PC-3 (cell line): Measurements from ENCODE around the gene TP53RK. TPM values are rescaled to one million over a fixed set of nuclear protein-coding genes. Genes with fewer than 3 reads are reported as not detected.

Experiments
- ATAC-seq: fragments of 200-7000 bp; cut with Tn5 transposase; 2 replicates; pipeline ENCODE4 v1.9.1; 2020; ENCODE audit warnings: mild to moderate bottlenecking, moderate library complexity
- BruUV-seq: library from RNA; stranded (reverse); fragments of 400-500 nt; replicated peaks from 2 replicates; lab custom pipeline; 2021; lab: Mats Ljungman, UMichigan
- CTCF ChIA-PET: fragments of 300-600 bp; sonication (Branson Sonifier 250); formaldehyde crosslinking; loops from one replicate; lab custom pipeline; 2022; ENCODE audit warnings: antibody characterized with exemption; lab: Charles Lee
- POLR2A ChIA-PET: fragments of 300-600 bp; sonication (Branson Sonifier 250); formaldehyde crosslinking; loops from one replicate; lab custom pipeline; 2022; ENCODE audit warnings: antibody characterized with exemption; ENCODE audit not compliant: unreplicated experiment; lab: Charles Lee
- DNase-seq: peaks from one replicate; pipeline ENCODE4 v3.0.0-alpha.2; 2015
- H2AFZ ChIP-seq: fragments of 300-600 bp; sonication (generic); 2 replicates; pipeline ENCODE4 v1.6.0; 2016; ENCODE audit warnings: antibody characterized with exemption, low read length
- H3F3A ChIP-seq: fragments of 300-600 bp; sonication (generic); one replicate; pipeline ENCODE4 v1.6.0; 2017; ENCODE audit warnings: antibody characterized with exemption, low read length, control low read depth, mild to moderate bottlenecking; ENCODE audit not compliant: unreplicated experiment
- H3K27ac ChIP-seq: fragments of 300-600 bp; sonication (generic); 2 replicates; pipeline ENCODE4 v1.5.1; 2016; ENCODE audit warnings: mild to moderate bottlenecking, low read length
- H3K27me3 ChIP-seq: fragments of 300-600 bp; sonication (generic); 2 replicates; pipeline ENCODE4 v1.6.1; 2016; ENCODE audit warnings: low read length, mixed read lengths
- H3K36me3 ChIP-seq: fragments of 300-600 bp; sonication (generic); 2 replicates; pipeline ENCODE4 v1.6.1; 2016; ENCODE audit warnings: low read depth, mixed run types, low read length, mixed read lengths
- H3K4me1 ChIP-seq: fragments of 300-600 bp; sonication (generic); 2 replicates; pipeline ENCODE4 v1.5.1; 2016; ENCODE audit warnings: low read length; ENCODE audit not compliant: insufficient read depth
- H3K4me2 ChIP-seq: fragments of 300-600 bp; sonication (generic); 2 replicates; pipeline ENCODE4 v1.6.0; 2016; ENCODE audit warnings: low read length
- H3K4me3 ChIP-seq: fragments of 300-600 bp; sonication (generic); 2 replicates; pipeline ENCODE4 v1.5.1; 2016; ENCODE audit warnings: mild to moderate bottlenecking, low read length, mixed read lengths
- H3K79me2 ChIP-seq: fragments of 300-600 bp; sonication (generic); 2 replicates; pipeline ENCODE4 v1.6.1; 2017; ENCODE audit warnings: low read length, mixed read lengths
- H3K9ac ChIP-seq: fragments of 300-600 bp; sonication (generic); 2 replicates; pipeline ENCODE4 v1.6.0; 2016; ENCODE audit warnings: mild to moderate bottlenecking, low read length
- H3K9me2 ChIP-seq: fragments of 300-600 bp; sonication (generic); replicated peaks from 2 replicates; pipeline ENCODE4 v1.6.1; 2016; ENCODE audit warnings: mixed run types, low read length, mixed read lengths
- H3K9me3 ChIP-seq: fragments of 300-600 bp; sonication (generic); 2 replicates; pipeline ENCODE4 v1.6.1; 2016; ENCODE audit warnings: low read length, mixed read lengths
- H4K20me1 ChIP-seq: fragments of 300-600 bp; sonication (generic); 2 replicates; pipeline ENCODE4 v1.6.1; 2016; ENCODE audit warnings: low read length, mixed read lengths
- CTCF ChIP-seq: fragments of 300-600 bp; sonication (generic); conservative IDR thresholded peaks from 2 replicates; pipeline ENCODE4 v1.5.1; 2017; ENCODE audit warnings: antibody characterized with exemption, low read depth, mild to moderate bottlenecking, low read length
- EZH2 ChIP-seq: fragments of 300-600 bp; sonication (generic); IDR thresholded peaks from one replicate; pipeline ENCODE4 v1.6.1; 2017; ENCODE audit warnings: antibody characterized with exemption, mild to moderate bottlenecking, low read length; ENCODE audit not compliant: unreplicated experiment
- EZH2phosphoT487 ChIP-seq: fragments of 300-600 bp; sonication (generic); IDR thresholded peaks from 2 replicates; pipeline ENCODE4 v1.6.1; 2018; ENCODE audit warnings: mild to moderate bottlenecking, antibody characterized with exemption, low read length, borderline replicate concordance
- intact Hi-C: fragments of 100-400 bp; cut with micrococcal nuclease; formaldehyde crosslinking; loops from 2 replicates; pipeline ENCODE4 v1.9.0; 2023
- total RNA-seq: library from RNA; depleted of rRNA; stranded (reverse); fragments of >200 nt; gene quantifications from 2 replicates; pipeline ENCODE4 v1.2.3, GENCODE V29; 2014

TP53RK gene
- total RNA-seq, 1 experiment from 2014 or later = 41.4 TPM

DNA sequence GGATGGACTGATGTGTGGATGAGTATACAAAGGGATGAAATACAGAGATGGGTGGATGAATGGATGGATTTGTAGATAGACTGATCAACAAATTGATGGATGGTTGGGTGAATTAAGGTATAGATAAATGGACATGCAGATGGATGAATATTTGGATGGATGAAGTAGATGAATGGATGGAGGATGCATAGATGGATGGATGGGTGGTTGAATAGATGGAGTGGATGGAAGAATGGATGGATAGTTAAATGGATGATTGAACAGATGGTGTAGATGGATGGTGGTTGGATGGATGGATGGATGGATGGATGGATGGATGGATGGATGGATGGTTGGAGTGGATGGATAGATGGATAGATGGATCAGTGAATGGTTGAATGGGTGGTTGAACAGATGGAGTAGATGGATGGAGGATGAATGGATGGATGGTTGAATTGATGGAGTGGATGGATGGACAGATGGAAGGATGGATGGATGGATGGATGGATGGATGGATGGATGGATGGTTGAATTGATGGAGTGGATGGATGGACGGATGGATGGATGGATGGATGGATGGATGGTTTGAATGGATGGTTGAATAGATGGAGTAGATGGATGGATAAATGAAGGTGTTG, 35.2 kb upstream of the TP53RK start:
- ATAC-seq (no peak), DNase-seq (no peak)
- Histone ChIP-seq H3K9me2 (no peaks in the 10 kb centered on the region), H3K27ac (no peak overlapping the region), H3K9me3 (no peaks in the 10 kb centered on the region), H3K36me3 (no peaks in the 10 kb centered on the region), H3K4me1 (no peaks in the 10 kb centered on the region), H3K4me3 (no peak overlapping the region), H2AFZ (no peak overlapping the region), H3K27me3 (no peaks in the 10 kb centered on the region), H4K20me1 (no peaks in the 10 kb centered on the region), H3K4me2 (no peak overlapping the region), H3F3A (no peaks in the 10 kb centered on the region), H3K79me2 (no peaks in the 10 kb centered on the region), H3K9ac (no peak overlapping the region)
- no peak for TF ChIP-seq EZH2
- TF ChIP-seq CTCF = no peak
- TF ChIP-seq EZH2phosphoT487 = no peak
- no TSS peak for BruUV-seq
- intact Hi-C loops = no loop called here
- POLR2A ChIA-PET = no interaction called here
- CTCF ChIA-PET = no interaction called here

GRCh38 chr20:46723039-46723438, 33.8 kb upstream of the TP53RK start:
- BruUV-seq = no TSS peak
- ATAC-seq (no peak), DNase-seq (no peak)
- Histone ChIP-seq H2AFZ (no peak overlapping the region), H3K4me3 (no peak overlapping the region), H3K9me3 (no peaks in the 10 kb centered on the region), H3K4me1 (no peaks in the 10 kb centered on the region), H4K20me1 (no peaks in the 10 kb centered on the region), H3K9me2 (no peaks in the 10 kb centered on the region), H3K27ac (no peak overlapping the region), H3K79me2 (no peaks in the 10 kb centered on the region), H3K36me3 (no peaks in the 10 kb centered on the region), H3K4me2 (no peak overlapping the region), H3K27me3 (no peaks in the 10 kb centered on the region), H3F3A (no peaks in the 10 kb centered on the region), H3K9ac (no peak overlapping the region)
- ChIA-PET CTCF (no interaction called here), POLR2A (no interaction called here)
- intact Hi-C loops = no loop called here
- TF ChIP-seq EZH2 (no peak), CTCF (no peak), EZH2phosphoT487 (no peak)

GRCh38 chr20:46722450-46722849, 33.2 kb upstream of the TP53RK start:
- Histone ChIP-seq H3K9me2 (no peaks in the 10 kb centered on the region), H3K4me1 (no peaks in the 10 kb centered on the region), H3K27me3 (no peaks in the 10 kb centered on the region), H3K9ac (no peak overlapping the region), H3K79me2 (no peaks in the 10 kb centered on the region), H3K27ac (no peak overlapping the region), H3K4me2 (no peak overlapping the region), H4K20me1 (no peaks in the 10 kb centered on the region), H3F3A (no peaks in the 10 kb centered on the region), H3K9me3 (no peaks in the 10 kb centered on the region), H3K4me3 (no peak overlapping the region), H3K36me3 (no peaks in the 10 kb centered on the region), H2AFZ (no peak overlapping the region)
- CTCF ChIA-PET = no interaction called here
- POLR2A ChIA-PET = no interaction called here
- intact Hi-C loops = no loop called here
- TF ChIP-seq CTCF = no peak
- no peak for TF ChIP-seq EZH2phosphoT487
- TF ChIP-seq EZH2 = no peak
- ATAC-seq (no peak), DNase-seq (no peak)
- no TSS peak for BruUV-seq
